Stimulated activated CD8-positive, alpha-beta memory T cell treated with anti-CD3 and anti-CD28 coated beads, Interleukin-12 subunit alpha, Interleukin-12 subunit beta, amount 100 ng/mL, for 24 hours (primary cell): Measurements from ENCODE around the gene LHFPL6.
A peak's percentile ranks its signal among the peaks of the same experiment; 100 is the strongest.

Source experiments
- DNase-seq: peaks from one replicate; pipeline ENCODE4 v3.0.0-alpha.2; 2020; ENCODE audit errors: extremely low read depth

Gene LHFPL6

GRCh38 chr13:39602614-39603366, at the start of gene LHFPL6:
Gene LHFPL6, minus strand, starts transcription at chr13:39603193.
- peak; percentile 34 for DNase-seq

GRCh38 chr13:39646122-39646521, 43.1 kb upstream of the LHFPL6 start:
- DNase-seq: no peak

- DNase-seq: no peak
Measured at GRCh38 chr13:39641645-39642044, 38.7 kb upstream of the LHFPL6 start.

- no peak for DNase-seq
Measured at GRCh38 chr13:39637890-39638289, 34.9 kb upstream of the LHFPL6 start.

- no peak for DNase-seq
Measured at GRCh38 chr13:39635564-39635963, 32.6 kb upstream of the LHFPL6 start.

GRCh38 chr13:39632994-39633393, 30.0 kb upstream of the LHFPL6 start:
- no peak for DNase-seq

GRCh38 chr13:39631307-39631706, 28.3 kb upstream of the LHFPL6 start:
- no peak for DNase-seq

- no peak for DNase-seq
Measured at GRCh38 chr13:39623466-39623865, 20.5 kb upstream of the LHFPL6 start.

GRCh38 chr13:39618561-39618960, 15.6 kb upstream of the LHFPL6 start:
- DNase-seq: no peak

- no peak for DNase-seq
Measured at GRCh38 chr13:39616087-39616694, 13.2 kb upstream of the LHFPL6 start.

- DNase-seq: no peak
Measured at GRCh38 chr13:39612023-39612637, 9.1 kb upstream of the LHFPL6 start.

GRCh38 chr13:39607876-39608275, 4.9 kb upstream of the LHFPL6 start:
- no peak for DNase-seq

- DNase-seq: no peak
Measured at GRCh38 chr13:39605677-39606320, 2.8 kb upstream of the LHFPL6 start.

GRCh38 chr13:39604756-39605155, 1.8 kb upstream of the LHFPL6 start:
- no peak for DNase-seq

GRCh38 chr13:39603424-39603947, 493 bp upstream of the LHFPL6 start:
- DNase-seq: no peak

- no peak for DNase-seq
Measured at GRCh38 chr13:39602277-39602613, 748 bp downstream of the LHFPL6 start.

- DNase-seq: no peak
Measured at GRCh38 chr13:39601636-39602035, 1.4 kb downstream of the LHFPL6 start.

GRCh38 chr13:39600766-39601165, 2.2 kb downstream of the LHFPL6 start:
- no peak for DNase-seq

- no peak for DNase-seq
Measured at GRCh38 chr13:39599842-39600241, 3.2 kb downstream of the LHFPL6 start.

- DNase-seq: no peak
Measured at GRCh38 chr13:39599012-39599411, 4.0 kb downstream of the LHFPL6 start.

GRCh38 chr13:39597838-39598237, 5.2 kb downstream of the LHFPL6 start:
- DNase-seq: no peak

GRCh38 chr13:39596685-39597084, 6.3 kb downstream of the LHFPL6 start:
- no peak for DNase-seq

GRCh38 chr13:39596176-39596575, 6.8 kb downstream of the LHFPL6 start:
- no peak for DNase-seq
